ENCODE measurements around the gene TRPM5.

Gene TRPM5

DNA sequence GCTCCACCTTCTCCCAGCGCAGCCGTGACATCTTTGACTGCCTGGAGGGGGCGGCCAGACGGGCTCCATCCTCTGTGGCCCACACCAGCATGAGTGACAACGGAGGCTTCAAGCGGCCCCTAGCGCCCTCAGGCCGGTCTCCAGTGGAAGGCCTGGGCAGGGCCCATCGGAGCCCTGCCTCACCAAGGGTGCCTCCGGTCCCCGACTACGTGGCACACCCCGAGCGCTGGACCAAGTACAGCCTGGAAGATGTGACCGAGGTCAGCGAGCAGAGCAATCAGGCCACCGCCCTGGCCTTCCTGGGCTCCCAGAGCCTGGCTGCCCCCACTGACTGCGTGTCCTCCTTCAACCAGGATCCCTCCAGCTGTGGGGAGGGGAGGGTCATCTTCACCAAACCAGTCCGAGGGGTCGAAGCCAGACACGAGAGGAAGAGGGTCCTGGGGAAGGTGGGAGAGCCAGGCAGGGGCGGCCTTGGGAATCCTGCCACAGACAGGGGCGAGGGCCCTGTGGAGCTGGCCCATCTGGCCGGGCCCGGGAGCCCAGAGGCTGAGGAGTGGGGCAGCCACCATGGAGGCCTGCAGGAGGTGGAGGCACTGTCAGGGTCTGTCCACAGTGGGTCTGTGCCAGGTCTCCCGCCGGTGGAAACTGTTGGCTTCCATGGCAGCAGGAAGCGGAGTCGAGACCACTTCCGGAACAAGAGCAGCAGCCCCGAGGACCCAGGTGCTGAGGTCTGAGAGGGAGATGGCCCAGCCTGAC is 41.2 kb downstream of the TRPM5 start:
- DNase-seq (ENCODE audit: low read depth): no peak

DNA sequence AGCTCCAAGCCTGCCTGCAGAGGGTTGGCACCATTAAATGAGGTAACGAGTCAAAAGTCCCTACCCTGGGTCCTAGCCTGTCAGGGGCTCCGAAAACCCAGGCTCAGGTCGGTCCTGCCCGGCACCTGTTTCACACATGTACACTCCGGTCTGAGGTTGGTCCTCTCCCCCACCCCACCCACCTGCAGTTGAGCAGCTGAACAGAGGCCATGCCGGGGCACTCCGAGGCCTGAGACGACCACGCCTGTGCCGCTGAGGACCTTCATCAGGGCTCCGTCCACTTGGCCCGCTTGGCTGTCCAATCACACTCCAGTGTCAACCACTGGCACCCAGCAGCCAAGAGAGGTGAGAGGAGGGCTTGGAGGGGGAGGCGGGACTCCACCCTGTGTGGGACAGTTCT is 42.2 kb downstream of the TRPM5 start:
- no peak for DNase-seq (ENCODE audit: low read depth)

DNA sequence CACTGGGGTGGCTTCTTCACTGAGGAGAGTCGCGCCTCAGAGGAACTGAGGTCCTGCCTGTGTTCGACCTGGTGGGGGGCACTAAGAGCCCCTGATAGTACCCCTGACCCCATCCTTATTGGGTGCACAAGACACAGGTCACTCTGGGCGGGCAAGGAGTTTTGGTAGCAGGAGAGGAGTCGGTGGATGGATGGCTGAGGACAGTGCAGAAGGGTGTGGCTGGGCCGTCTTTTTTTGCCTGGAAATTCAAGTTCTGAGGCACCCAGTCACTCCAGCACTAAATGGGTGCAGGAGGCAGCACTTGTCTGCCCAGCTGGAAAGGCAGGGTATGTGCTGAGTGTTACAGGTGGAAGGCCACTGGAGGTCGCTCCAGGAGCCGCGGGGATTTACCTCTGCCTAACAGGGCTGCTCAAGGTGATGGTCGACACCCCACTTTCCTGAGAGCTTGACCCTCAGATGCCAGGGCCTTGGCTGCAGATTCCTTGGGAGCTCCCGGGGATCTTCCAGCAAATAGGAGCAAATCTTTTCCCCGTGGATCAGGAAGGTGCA is 42.8 kb downstream of the TRPM5 start:
- DNase-seq (ENCODE audit: low read depth): no peak

GRCh38 chr11:2400762-2401435 is 43.4 kb downstream of the TRPM5 start:
- DNase-seq (ENCODE audit: low read depth): no peak

GRCh38 chr11:2400069-2400761 is 44.1 kb downstream of the TRPM5 start, which contains the start of gene TSSC4:
Gene TSSC4 (plus strand): TSS chr11:2400750. CDS start chr11:2402634, 1,884 bp downstream.
- DNase-seq (ENCODE audit: low read depth): peak; percentile 99

DNA sequence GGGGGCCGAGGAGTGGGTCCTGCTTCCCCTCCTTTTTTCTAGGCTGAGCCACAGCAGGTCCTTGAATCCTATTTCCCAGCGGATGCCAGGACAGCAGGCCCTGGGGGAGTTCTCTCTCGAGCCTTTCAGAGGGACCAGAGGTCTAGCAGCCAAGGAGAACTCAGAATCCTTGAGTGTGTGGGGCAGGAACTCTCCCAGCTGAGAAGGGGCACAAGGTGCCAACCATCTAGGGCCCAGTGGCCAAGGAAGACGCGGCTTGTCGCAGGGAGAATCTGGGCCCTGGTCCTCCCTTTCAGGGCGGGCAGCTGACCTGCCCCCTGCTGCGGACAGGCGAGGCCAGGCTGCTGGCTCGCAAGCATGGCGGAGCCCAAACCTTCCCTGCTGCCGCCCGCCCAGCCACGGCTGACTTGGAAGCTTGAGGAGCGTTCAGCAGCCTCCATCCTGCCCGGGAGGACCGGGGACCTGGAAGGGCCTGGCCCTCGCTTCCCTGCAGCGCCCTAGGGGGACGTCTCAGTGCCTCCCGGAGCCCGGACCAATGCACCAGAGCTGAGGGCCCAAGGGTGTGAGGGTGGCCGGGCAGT is 44.7 kb downstream of the TRPM5 start:
- DNase-seq (ENCODE audit: low read depth): no peak

DNA sequence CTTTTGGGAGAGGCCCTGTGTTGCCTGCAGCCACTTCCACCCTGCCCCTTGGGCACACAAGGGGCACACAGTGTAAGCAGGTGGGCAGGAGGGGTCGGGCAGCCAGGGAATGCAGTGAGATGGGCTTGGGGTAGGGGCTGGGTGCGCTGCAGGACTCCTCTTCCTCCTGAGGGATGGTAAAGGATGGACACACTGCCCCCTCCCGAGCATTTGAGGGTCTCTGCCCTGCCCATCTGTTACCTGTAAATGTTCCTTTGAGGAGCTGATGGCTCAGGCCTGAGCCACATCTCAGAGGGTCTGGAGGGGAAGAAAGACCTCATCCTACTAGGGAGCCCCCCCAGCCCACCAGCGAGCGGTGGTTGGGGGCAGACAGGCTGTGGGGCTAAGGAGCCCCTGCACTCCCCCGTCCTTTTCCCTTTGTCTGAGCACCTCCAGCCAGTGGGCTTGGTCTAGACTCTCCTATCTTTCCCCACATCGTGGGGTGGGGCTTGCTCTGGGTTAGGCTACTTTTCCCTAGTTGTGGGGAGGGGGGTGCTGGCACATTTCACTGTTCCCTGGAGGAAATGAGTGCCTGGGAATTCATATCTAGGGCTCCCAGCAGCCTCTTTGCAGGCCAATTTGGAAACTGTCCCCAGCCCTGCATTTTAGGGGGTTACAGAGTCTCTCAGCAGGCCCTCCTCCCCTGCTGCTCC is 45.5 kb downstream of the TRPM5 start:
- DNase-seq (ENCODE audit: low read depth): no peak

DNA sequence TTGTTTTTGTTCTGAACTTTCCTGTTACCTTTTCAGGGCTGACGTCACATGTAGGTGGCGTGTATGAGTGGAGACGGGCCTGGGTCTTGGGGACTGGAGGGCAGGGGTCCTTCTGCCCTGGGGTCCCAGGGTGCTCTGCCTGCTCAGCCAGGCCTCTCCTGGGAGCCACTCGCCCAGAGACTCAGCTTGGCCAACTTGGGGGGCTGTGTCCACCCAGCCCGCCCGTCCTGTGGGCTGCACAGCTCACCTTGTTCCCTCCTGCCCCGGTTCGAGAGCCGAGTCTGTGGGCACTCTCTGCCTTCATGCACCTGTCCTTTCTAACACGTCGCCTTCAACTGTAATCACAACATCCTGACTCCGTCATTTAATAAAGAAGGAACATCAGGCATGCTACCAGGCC is 47.3 kb downstream of the TRPM5 start:
- DNase-seq (ENCODE audit: low read depth): no peak

DNA sequence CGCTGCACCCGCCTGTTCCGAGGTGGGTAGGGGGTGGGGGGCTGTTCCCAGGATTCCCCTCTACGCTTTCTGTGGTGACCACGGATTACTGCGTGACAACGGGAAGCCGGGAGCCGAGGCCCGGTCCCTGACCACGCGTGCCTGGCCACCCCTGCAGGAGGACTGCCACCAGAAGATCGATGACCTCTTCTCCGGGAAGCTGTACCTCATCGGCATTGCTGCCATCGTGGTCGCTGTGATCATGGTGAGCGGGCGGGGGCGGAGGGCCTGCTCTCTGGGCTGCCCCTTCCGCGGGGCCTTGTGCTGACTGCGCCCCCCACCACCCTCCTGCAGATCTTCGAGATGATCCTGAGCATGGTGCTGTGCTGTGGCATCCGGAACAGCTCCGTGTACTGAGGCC is 47.8 kb downstream of the TRPM5 start:
- no peak for DNase-seq (ENCODE audit: low read depth)

DNA sequence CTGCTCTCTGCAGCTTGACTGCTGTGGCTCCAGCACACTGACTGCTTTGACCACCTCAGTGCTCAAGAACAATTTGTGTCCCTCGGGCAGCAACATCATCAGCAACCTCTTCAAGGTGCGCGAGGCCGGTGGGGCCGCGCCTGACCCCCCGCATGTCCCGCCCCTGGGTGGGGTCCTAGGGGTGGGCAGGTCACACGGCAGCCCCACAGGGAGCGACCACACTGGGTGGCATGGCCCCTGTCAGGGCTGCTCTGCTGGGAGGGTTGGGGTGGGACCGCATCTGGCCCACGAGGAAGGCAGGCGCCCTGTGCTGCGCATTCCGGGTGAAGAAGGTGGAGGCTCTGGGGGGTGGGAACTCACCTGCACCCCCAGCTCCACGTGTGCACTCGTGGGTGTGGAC is 48.5 kb downstream of the TRPM5 start:
- DNase-seq (ENCODE audit: low read depth): no peak

DNA sequence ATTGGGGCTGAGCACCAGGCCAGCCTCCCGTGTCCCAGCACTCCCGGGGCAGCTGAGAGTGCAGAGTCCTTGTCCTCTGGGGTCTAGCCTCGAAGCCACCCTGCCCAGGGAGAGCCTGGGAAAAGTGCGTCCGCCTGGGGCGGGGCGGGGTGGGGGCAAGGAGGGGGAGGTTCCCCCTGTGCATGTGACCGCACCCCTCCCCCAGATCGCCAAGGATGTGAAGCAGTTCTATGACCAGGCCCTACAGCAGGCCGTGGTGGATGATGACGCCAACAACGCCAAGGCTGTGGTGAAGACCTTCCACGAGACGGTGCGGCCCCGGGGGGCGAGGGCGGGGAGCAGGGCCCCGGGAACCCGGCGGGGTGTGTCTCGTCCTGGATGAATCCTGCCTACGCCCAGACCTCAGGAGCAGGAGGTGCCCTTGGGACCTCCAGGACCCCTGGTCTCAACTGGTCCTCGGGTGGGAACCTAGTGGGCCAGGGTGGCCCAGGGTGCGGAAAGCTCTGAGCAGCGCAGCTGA is 49.0 kb downstream of the TRPM5 start:
- DNase-seq (ENCODE audit: low read depth): no peak

- DNase-seq (ENCODE audit: low read depth): no peak
Observed at GRCh38 chr11:2394818-2395105, 49.6 kb downstream of the TRPM5 start.

Measured in stimulated activated CD8-positive, alpha-beta memory T cell treated with anti-CD3 and anti-CD28 coated beads, Interleukin-15, amount 100 ng/mL, for 24 hours (primary cell).